H9 (cell line): Measurements from ENCODE around the gene LPIN2. TPM values are rescaled to one million over a fixed set of nuclear protein-coding genes. Genes with fewer than 3 reads are reported as not detected.

Experiments
- DNase-seq: peaks from one replicate; pipeline ENCODE4 v3.0.0-alpha.2; 2017
- H2AFZ ChIP-seq: one replicate; pipeline ENCODE4 v1.6.1; 2013; ENCODE audit warnings: mild to moderate bottlenecking, low read length, control low read depth, moderate library complexity
- H2AK5ac ChIP-seq: 2 replicates; pipeline ENCODE4 v1.6.1; 2013; ENCODE audit warnings: low read length, control low read depth, mixed read lengths; ENCODE audit not compliant: insufficient read length
- H2BK120ac ChIP-seq: one replicate; pipeline ENCODE4 v1.6.1; 2013; ENCODE audit warnings: low read depth, mild to moderate bottlenecking, low read length, control low read depth, inconsistent platforms; ENCODE audit not compliant: poor library complexity, severe bottlenecking
- H2BK12ac ChIP-seq: 2 replicates; pipeline ENCODE4 v1.6.1; 2013; ENCODE audit warnings: low read length, control low read depth, mixed read lengths, low read depth; ENCODE audit not compliant: insufficient read length
- H2BK15ac ChIP-seq: 2 replicates; pipeline ENCODE4 v1.6.1; 2013; ENCODE audit warnings: low read depth, low read length, control low read depth
- H2BK20ac ChIP-seq: one replicate; pipeline ENCODE4 v1.6.1; 2013; ENCODE audit warnings: low read depth, mild to moderate bottlenecking, low read length, control low read depth, inconsistent platforms; ENCODE audit not compliant: poor library complexity, severe bottlenecking
- H2BK5ac ChIP-seq: 2 replicates; pipeline ENCODE4 v1.6.1; 2013; ENCODE audit warnings: low read length, control low read depth, mixed read lengths; ENCODE audit not compliant: insufficient read length
- H3K14ac ChIP-seq: 2 replicates; pipeline ENCODE4 v1.6.1; 2013; ENCODE audit warnings: low read length, control low read depth; ENCODE audit not compliant: insufficient read depth
- H3K18ac ChIP-seq: 2 replicates; pipeline ENCODE4 v1.6.1; 2013; ENCODE audit warnings: low read depth, mild to moderate bottlenecking, mixed read lengths, low read length, control low read depth; ENCODE audit not compliant: insufficient read length
- H3K23ac ChIP-seq: 2 replicates; pipeline ENCODE4 v1.6.1; 2013; ENCODE audit warnings: low read length, control low read depth, mixed read lengths, low read depth; ENCODE audit not compliant: insufficient read length
- H3K23me2 ChIP-seq: 2 replicates; pipeline ENCODE4 v1.6.1; 2013; ENCODE audit warnings: low read depth, mild to moderate bottlenecking, mixed read lengths, low read length, control low read depth; ENCODE audit not compliant: insufficient read length, poor library complexity, severe bottlenecking
- H3K27ac ChIP-seq: 2 replicates; pipeline ENCODE4 v1.5.1; 2013; ENCODE audit warnings: low read length, control low read depth, mixed read lengths, low read depth; ENCODE audit not compliant: insufficient read length
- H3K27me3 ChIP-seq: 2 replicates; pipeline ENCODE4 v1.6.1; 2013; ENCODE audit warnings: low read length, control low read depth, inconsistent platforms; ENCODE audit not compliant: insufficient read depth
- H3K4ac ChIP-seq: 2 replicates; pipeline ENCODE4 v1.6.1; 2013; ENCODE audit warnings: low read depth, mild to moderate bottlenecking, control low read depth, inconsistent platforms, low read length, moderate library complexity
- H3K4me1 ChIP-seq: 2 replicates; pipeline ENCODE4 v1.6.1; 2013; ENCODE audit warnings: low read length, control low read depth, inconsistent platforms; ENCODE audit not compliant: insufficient read depth
- H3K4me2 ChIP-seq: 2 replicates; pipeline ENCODE4 v1.6.1; 2013; ENCODE audit warnings: low read length, control low read depth, mixed read lengths; ENCODE audit not compliant: insufficient read length, insufficient read depth
- H3K56ac ChIP-seq: 2 replicates; pipeline ENCODE4 v1.6.1; 2013; ENCODE audit warnings: low read depth, mild to moderate bottlenecking, mixed read lengths, low read length, control low read depth; ENCODE audit not compliant: insufficient read length
- H3K79me1 ChIP-seq: 2 replicates; pipeline ENCODE4 v1.6.1; 2013; ENCODE audit warnings: low read depth, mild to moderate bottlenecking, moderate library complexity, low read length, control low read depth, inconsistent platforms; ENCODE audit not compliant: insufficient read depth, poor library complexity, severe bottlenecking
- H3K79me2 ChIP-seq: 2 replicates; pipeline ENCODE4 v1.6.1; 2013; ENCODE audit warnings: low read length, control low read depth, inconsistent platforms; ENCODE audit not compliant: insufficient read depth
- H3K9ac ChIP-seq: 2 replicates; pipeline ENCODE4 v1.6.1; 2013; ENCODE audit warnings: low read length, control low read depth, mixed read lengths; ENCODE audit not compliant: insufficient read length; ENCODE audit errors: extremely low read depth
- H3K9me3 ChIP-seq: one replicate; pipeline ENCODE4 v1.6.1; 2013; ENCODE audit warnings: low read depth, low read length, inconsistent platforms; ENCODE audit not compliant: control insufficient read depth
- H3T11ph ChIP-seq: one replicate; pipeline ENCODE4 v1.6.1; 2013; ENCODE audit warnings: mild to moderate bottlenecking, low read length, control low read depth, inconsistent platforms
- H4K20me1 ChIP-seq: one replicate; pipeline ENCODE4 v1.6.1; 2013; ENCODE audit not compliant: control insufficient read depth, insufficient read length, insufficient read depth
- H4K5ac ChIP-seq: 2 replicates; pipeline ENCODE4 v1.6.1; 2013; ENCODE audit warnings: low read depth, mild to moderate bottlenecking, mixed read lengths, low read length, control low read depth; ENCODE audit not compliant: insufficient read length
- H4K8ac ChIP-seq: replicated peaks from 2 replicates; pipeline ENCODE4 v1.6.1; 2013; ENCODE audit warnings: low read length, control low read depth, mixed read lengths, low read depth; ENCODE audit not compliant: insufficient read length
- H4K91ac ChIP-seq: 2 replicates; pipeline ENCODE4 v1.6.1; 2013; ENCODE audit warnings: low read depth, mild to moderate bottlenecking, moderate library complexity, mixed read lengths, low read length, control low read depth; ENCODE audit not compliant: insufficient read length
- H3K27ac Mint-ChIP-seq, 3 experiments: 2 replicates in 2 of 3; 3 replicates in 1 of 3; pipeline ENCODE4 v1.8.0; 2020 to 2021; ENCODE audit warnings: mixed read lengths in 3 of 3, mild to moderate bottlenecking in 1 of 3, moderate library complexity in 1 of 3
- H3K27me3 Mint-ChIP-seq: 2 replicates; pipeline ENCODE4 v1.8.0; 2021; ENCODE audit warnings: low read depth, mild to moderate bottlenecking, moderate library complexity, mixed read lengths
- H3K36me3 Mint-ChIP-seq, 3 experiments: 2 replicates in 2 of 3; 3 replicates in 1 of 3; pipeline ENCODE4 v1.8.0; 2020 to 2021; ENCODE audit warnings: low read depth in 3 of 3, mixed read lengths in 3 of 3; ENCODE audit not compliant: insufficient read depth in 1 of 3
- H3K4me1 Mint-ChIP-seq, 2 experiments: 2 replicates each; pipeline ENCODE4 v1.8.0; 2020; ENCODE audit warnings: mixed read lengths in 2 of 2
- H3K4me3 Mint-ChIP-seq, 2 experiments: 2 replicates in 1 of 2; 3 replicates in 1 of 2; pipeline ENCODE4 v1.8.0; 2020 to 2021; ENCODE audit warnings: mild to moderate bottlenecking in 2 of 2, mixed read lengths in 2 of 2, moderate library complexity in 1 of 2
- H3K9me3 Mint-ChIP-seq, 2 experiments: 2 replicates in 1 of 2; 3 replicates in 1 of 2; pipeline ENCODE4 v1.8.0; 2020; ENCODE audit warnings: mild to moderate bottlenecking in 2 of 2, mixed read lengths in 2 of 2, moderate library complexity in 1 of 2
- WGBS: extraction: QIAGEN DNeasy Blood & Tissue Kit; methylation state at CpG from one replicate; pipeline ENCODE4 v1.1.7; 2013; ENCODE audit warnings: missing lambda C conversion rate, low lambda C conversion rate, mixed read lengths; ENCODE audit not compliant: insufficient read length; ENCODE audit errors: extremely low coverage; 5-methylcytosine and 5-hydroxymethylcytosine counted together
- total RNA-seq: library from RNA; stranded (reverse); gene quantifications from 2 replicates; pipeline ENCODE4 v1.2.1, GENCODE V29; 2021
- TF ChIP-seq, protein P1 (sequence below): fragments of 200-600 bp; sonication (generic); conservative IDR thresholded peaks from 3 replicates; pipeline ENCODE4 v1.8.0; 2021; ENCODE audit warnings: antibody characterized with exemption, mild to moderate bottlenecking

LPIN2 gene
- total RNA-seq, 1 experiment from 2014 or later = 9.2 TPM

DNA sequence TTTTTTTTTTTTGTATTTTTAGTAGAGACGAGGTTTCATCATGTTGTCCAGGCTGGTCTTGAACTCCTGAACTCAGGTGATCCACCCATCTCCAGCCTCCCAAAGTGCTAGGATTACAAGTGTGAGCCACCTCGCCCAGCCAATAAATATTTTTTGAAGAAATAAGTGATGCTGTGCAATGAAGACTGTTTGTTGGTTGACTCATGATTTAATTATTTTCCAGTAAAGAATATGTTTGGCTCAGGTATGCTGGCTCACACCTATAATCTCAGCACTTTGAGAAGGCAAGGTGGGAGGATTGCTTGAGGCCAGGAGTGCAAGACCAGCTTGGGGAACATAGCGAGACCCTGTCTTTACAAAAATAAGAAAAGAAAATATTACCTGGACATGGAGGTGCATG is 41.8 kb upstream of the LPIN2 start:
- H3K4me3 Mint-ChIP-seq = no peak overlapping the region
- Histone ChIP-seq H3K4me1 (no peaks in the 10 kb centered on the region; the same call in 1 of the 2 replicates), H3K79me1 (no peaks in the 10 kb centered on the region), H2AFZ (no peak overlapping the region), H3K4ac (no peak overlapping the region), H3K27me3 (no peaks in the 10 kb centered on the region), H3K79me2 (no peaks in the 10 kb centered on the region), H4K20me1 (no peaks in the 10 kb centered on the region), H2BK5ac (no peak overlapping the region), H3T11ph (no peak overlapping the region), H2BK20ac (no peak overlapping the region), H3K27ac (no peak overlapping the region), H4K8ac (no peak overlapping the region), H3K23ac (no peak overlapping the region), H3K9me3 (no peaks in the 10 kb centered on the region), H4K5ac (no peak overlapping the region), H2AK5ac (no peak overlapping the region), H4K91ac (no peak overlapping the region), H2BK15ac (no peak overlapping the region), H3K4me2 (no peak overlapping the region), H3K18ac (no peak overlapping the region), H3K14ac (no peak overlapping the region), H3K9ac (no peak overlapping the region), H2BK12ac (no peak overlapping the region), H2BK120ac (no peak overlapping the region), H3K56ac (no peak overlapping the region), H3K23me2 (no peaks in the 10 kb centered on the region)
- TF ChIP-seq, protein P1, sequence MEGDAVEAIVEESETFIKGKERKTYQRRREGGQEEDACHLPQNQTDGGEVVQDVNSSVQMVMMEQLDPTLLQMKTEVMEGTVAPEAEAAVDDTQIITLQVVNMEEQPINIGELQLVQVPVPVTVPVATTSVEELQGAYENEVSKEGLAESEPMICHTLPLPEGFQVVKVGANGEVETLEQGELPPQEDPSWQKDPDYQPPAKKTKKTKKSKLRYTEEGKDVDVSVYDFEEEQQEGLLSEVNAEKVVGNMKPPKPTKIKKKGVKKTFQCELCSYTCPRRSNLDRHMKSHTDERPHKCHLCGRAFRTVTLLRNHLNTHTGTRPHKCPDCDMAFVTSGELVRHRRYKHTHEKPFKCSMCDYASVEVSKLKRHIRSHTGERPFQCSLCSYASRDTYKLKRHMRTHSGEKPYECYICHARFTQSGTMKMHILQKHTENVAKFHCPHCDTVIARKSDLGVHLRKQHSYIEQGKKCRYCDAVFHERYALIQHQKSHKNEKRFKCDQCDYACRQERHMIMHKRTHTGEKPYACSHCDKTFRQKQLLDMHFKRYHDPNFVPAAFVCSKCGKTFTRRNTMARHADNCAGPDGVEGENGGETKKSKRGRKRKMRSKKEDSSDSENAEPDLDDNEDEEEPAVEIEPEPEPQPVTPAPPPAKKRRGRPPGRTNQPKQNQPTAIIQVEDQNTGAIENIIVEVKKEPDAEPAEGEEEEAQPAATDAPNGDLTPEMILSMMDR = no peak
- no CpG with 5 or more reads among the region's 3 CpGs for WGBS
- DNase-seq = no peak
- no peaks in the 10 kb centered on the region for H3K27me3 Mint-ChIP-seq
- H3K4me1 Mint-ChIP-seq = peaks cover 15 to 18% of the 10 kb centered on the region in 2 experiments
- H3K36me3 Mint-ChIP-seq = peaks cover 0 to 14% (median 3%) of the 10 kb centered on the region in 3 experiments; a peak in 5 of 7 replicates
- H3K9me3 Mint-ChIP-seq = peaks cover 8 to 11% of the 10 kb centered on the region in 2 experiments; a peak in 4 of 5 replicates
- no peak overlapping the region for H3K27ac Mint-ChIP-seq
